ENCODE data around the gene RNF38. TPM values are rescaled to one million over a fixed set of nuclear protein-coding genes. Genes with fewer than 3 reads are reported as not detected.

The RNF38 gene
- total RNA-seq, 4 donors from 2014 or later = 17.3 to 27.0 (median 23.4) TPM

DNA sequence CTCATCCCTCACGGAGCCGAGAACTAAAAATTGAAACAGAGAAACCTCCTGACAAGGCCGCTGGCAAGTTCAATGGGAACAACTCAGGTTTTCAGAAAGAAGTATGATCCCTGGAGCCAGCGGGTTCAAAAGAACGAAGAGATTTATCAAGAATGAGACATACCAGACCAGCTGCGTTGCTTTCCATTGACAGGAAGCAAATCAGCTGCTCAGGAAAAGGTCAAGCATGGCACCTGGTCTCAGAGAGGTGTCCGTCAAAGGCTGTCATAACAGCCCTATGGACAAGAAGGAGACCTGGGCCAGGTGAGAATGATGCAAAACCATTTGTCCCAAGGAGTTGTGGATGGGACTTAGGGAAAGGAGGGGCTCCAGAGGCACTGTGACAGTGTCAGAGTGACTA is 106.9 kb downstream of the RNF38 start:
- no peak for DNase-seq (ENCODE audit: low spot score in 2 of 2)
- intact Hi-C loops (cut with DNase I; ENCODE audit: low total_unique reads) = no loop called here
- H3K4me3 ChIP-seq (ENCODE audit: low read depth, poor library complexity, severe bottlenecking) = no peak overlapping the region
- TF ChIP-seq, protein P1, sequence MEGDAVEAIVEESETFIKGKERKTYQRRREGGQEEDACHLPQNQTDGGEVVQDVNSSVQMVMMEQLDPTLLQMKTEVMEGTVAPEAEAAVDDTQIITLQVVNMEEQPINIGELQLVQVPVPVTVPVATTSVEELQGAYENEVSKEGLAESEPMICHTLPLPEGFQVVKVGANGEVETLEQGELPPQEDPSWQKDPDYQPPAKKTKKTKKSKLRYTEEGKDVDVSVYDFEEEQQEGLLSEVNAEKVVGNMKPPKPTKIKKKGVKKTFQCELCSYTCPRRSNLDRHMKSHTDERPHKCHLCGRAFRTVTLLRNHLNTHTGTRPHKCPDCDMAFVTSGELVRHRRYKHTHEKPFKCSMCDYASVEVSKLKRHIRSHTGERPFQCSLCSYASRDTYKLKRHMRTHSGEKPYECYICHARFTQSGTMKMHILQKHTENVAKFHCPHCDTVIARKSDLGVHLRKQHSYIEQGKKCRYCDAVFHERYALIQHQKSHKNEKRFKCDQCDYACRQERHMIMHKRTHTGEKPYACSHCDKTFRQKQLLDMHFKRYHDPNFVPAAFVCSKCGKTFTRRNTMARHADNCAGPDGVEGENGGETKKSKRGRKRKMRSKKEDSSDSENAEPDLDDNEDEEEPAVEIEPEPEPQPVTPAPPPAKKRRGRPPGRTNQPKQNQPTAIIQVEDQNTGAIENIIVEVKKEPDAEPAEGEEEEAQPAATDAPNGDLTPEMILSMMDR (IDR thresholded peaks at IDR 0.05) = no peak
- TF ChIP-seq POLR2A (IDR thresholded peaks at IDR 0.05) = no peak
- WGBS, 2 donors = 91 to 97% methylated on average over 7 of the region's 7 CpGs

DNA sequence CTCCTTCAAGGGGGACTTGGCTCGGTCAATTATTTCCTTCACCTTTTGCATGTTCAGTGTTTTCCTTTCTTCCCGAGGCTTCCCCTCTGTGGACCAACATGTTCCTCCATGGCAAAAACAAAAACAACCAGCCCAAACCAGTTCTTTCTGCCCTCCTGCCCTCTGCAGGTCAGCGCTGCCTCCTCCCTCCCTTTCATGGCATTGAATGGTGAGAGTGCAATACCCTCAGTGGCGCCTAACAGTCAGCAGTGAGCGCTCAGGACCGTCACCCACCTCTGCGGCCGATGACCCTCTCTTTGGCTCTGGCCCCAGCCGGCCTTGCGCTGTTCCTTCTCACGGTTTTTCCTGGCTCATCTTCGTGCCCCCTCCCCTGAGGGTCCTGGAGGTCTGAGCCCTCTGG is 107.4 kb downstream of the RNF38 start:
- WGBS, 2 donors = 88 to 91% methylated on average over 12 of the region's 12 CpGs
- no peak for DNase-seq (ENCODE audit: low spot score in 2 of 2)
- no peak overlapping the region for H3K4me3 ChIP-seq (ENCODE audit: low read depth, poor library complexity, severe bottlenecking)
- TF ChIP-seq, protein P1 (IDR thresholded peaks at IDR 0.05) = no peak
- no peak for TF ChIP-seq POLR2A (IDR thresholded peaks at IDR 0.05)
- intact Hi-C loops (cut with DNase I; ENCODE audit: low total_unique reads) = no loop called here

DNA sequence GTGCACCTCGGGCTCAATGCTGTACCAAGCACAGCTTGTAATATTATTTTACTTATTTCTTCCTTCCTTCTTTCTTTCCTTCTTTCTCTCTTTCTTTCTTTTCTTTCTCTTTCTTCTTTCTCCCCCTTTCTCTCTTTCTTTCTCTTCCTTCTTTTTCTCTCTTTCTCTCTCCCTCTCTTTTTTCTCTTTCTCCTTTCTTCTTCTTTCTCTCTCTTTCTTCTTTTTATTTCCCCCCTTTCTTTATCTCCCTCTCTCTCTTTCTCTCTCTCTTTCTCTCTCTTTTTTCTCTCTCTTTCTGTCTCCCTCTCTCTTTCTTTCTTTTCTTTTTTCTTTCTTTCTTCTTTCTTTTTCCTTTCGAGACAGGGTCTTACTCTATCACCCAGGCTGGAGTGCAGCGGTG is 109.1 kb downstream of the RNF38 start:
- no peak for DNase-seq (ENCODE audit: low spot score in 2 of 2)
- H3K4me3 ChIP-seq (ENCODE audit: low read depth, poor library complexity, severe bottlenecking) = no peak overlapping the region
- WGBS, 2 donors = 90 to 96% methylated on average over 3 of the region's 3 CpGs
- intact Hi-C loops (cut with DNase I; ENCODE audit: low total_unique reads) = no loop called here
- TF ChIP-seq, protein P1 (IDR thresholded peaks at IDR 0.05) = no peak
- no peak for TF ChIP-seq POLR2A (IDR thresholded peaks at IDR 0.05)

DNA sequence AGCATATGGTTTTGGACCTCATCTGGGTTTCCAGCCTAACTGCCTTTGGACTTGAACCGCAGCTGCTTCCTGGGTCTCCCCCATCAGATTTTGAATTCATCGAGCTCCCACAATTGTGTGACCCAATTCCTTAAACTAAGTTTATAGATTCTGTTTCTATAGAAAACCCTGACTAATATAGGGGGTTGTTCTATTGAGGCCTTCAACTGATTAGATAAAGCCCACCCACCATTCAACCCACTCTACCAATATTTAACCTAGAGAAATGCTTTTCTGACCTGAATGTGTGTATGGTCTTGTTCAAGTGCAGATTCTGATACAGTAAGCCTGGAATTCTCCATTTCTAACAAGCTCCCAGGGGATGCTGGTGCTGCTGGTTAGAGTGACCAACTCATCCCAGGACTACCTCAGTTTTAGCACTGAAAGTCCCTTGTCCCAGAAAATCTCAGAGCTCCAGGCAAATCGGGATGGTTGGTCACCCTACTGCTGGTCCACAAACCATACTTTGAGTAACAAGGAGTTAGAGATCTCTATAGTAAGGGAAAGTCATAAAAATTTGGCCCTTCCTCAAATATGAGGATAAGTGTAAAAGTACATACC is 110.1 kb downstream of the RNF38 start:
- 94 to 96% methylated on average over 3 of the region's 3 CpGs for WGBS, 2 donors
- intact Hi-C loops (cut with DNase I; ENCODE audit: low total_unique reads) = no loop called here
- H3K4me3 ChIP-seq (ENCODE audit: low read depth, poor library complexity, severe bottlenecking) = no peak overlapping the region
- TF ChIP-seq POLR2A (IDR thresholded peaks at IDR 0.05) = no peak
- TF ChIP-seq, protein P1 (IDR thresholded peaks at IDR 0.05) = no peak
- DNase-seq (ENCODE audit: low spot score in 2 of 2) = no peak

DNA sequence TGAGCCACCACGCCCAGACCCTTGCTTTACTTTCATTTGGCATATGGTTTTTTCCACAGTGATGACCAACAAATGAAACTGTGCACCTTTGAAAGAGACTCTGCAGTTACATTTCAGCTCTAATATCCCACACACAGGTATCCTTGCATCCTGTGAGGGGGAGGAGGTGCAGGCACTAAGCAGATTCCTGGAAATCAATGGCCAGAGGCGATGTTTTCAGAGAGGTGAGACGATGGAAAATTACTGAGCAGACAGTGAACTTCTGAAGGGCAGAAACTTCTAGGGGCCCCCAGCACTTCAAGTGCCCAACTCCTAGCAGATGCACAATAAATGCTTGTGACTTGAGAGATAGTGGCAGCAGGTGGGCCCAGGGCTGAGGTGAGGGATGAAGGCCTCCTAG is 112.0 kb downstream of the RNF38 start:
- H3K4me3 ChIP-seq (ENCODE audit: low read depth, poor library complexity, severe bottlenecking) = no peak overlapping the region
- intact Hi-C loops (cut with DNase I; ENCODE audit: low total_unique reads) = no loop called here
- WGBS, 2 donors = 91 to 94% methylated on average over 3 of the region's 3 CpGs
- TF ChIP-seq, protein P1 (IDR thresholded peaks at IDR 0.05) = no peak
- TF ChIP-seq POLR2A (IDR thresholded peaks at IDR 0.05) = no peak
- no peak for DNase-seq (ENCODE audit: low spot score in 2 of 2)

Other genes with a start within 250 kb of the RNF38 start
- not detected for gene CCIN, start 230.9 kb downstream of the RNF38 start, total RNA-seq
- gene CLTA, start 209.3 kb downstream of the RNF38 start, total RNA-seq = 100 to 1,000 TPM; 162 to 240 (median 213) TPM
- 10 to 100 TPM in 3 of 4 donors, 1 to 10 TPM in 1; 5.1 to 16.8 (median 13.7) TPM for gene GNE, start 141.8 kb downstream of the RNF38 start, total RNA-seq
- 1 to 10 TPM in 3 of 4 donors, under 1 TPM in 1; 0.47 to 3.2 (median 2.2) TPM for gene MELK, start 172.6 kb upstream of the RNF38 start, total RNA-seq

All from lower leg skin (tissue), 4 donors.